GM12878 (cell line): Measurements from ENCODE around the gene SIVA1. TPM values are rescaled to one million over a fixed set of nuclear protein-coding genes. Genes with fewer than 3 reads are reported as not detected.

Source experiments
- ATAC-seq: fragments of 200-7000 bp; cut with Tn5 transposase; 3 replicates; pipeline ENCODE4 v1.9.1; 2020; ENCODE audit warnings: mild to moderate bottlenecking, moderate library complexity
- BruUV-seq: library from RNA; stranded (reverse); fragments of 400-500 nt; replicated peaks from 2 replicates; lab custom pipeline; 2021; lab: Mats Ljungman, UMichigan
- CTCF ChIA-PET: fragments of 300-600 bp; sonication (Branson Sonifier 250); formaldehyde crosslinking; extraction: SDS; loops from one replicate; lab custom pipeline; 2021; ENCODE audit warnings: inconsistent platforms; lab: Yijun Ruan, JAX
- POLR2A ChIA-PET: fragments of 350-600 bp; formaldehyde crosslinking; extraction: SDS; loops from one replicate; lab custom pipeline; 2021; ENCODE audit warnings: inconsistent platforms; lab: Charles Lee
- RAD21 ChIA-PET: fragments of 300-600 bp; sonication (Branson Sonifier 250); formaldehyde crosslinking; loops from one replicate; lab custom pipeline; 2023; ENCODE audit warnings: antibody characterized with exemption; ENCODE audit not compliant: unreplicated experiment; lab: Charles Lee
- SMC1A ChIA-PET: fragments of 300-600 bp; sonication (Branson Sonifier 250); formaldehyde crosslinking; loops from one replicate; lab custom pipeline; 2023; ENCODE audit not compliant: unreplicated experiment, uncharacterized antibody; lab: Charles Lee
- DNase-seq: peaks from one replicate; pipeline ENCODE4 v3.0.0-alpha.2; 2011; ENCODE audit warnings: low read depth, low spot score
- FAIRE-seq: peaks from 3 replicates; lab custom pipeline; 2011; peaks lifted over from hg19 to GRCh38; lab: Jason Lieb, UNC
- H2AFZ ChIP-seq: 2 replicates; pipeline ENCODE4 v1.6.0; 2011; ENCODE audit warnings: low read depth, low read length, control low read depth; ENCODE audit not compliant: control insufficient read depth
- H3K27ac ChIP-seq: 2 replicates; pipeline ENCODE4 v1.5.1; 2011; ENCODE audit warnings: control low read depth; ENCODE audit not compliant: control insufficient read depth, insufficient read depth
- H3K27me3 ChIP-seq, 2 experiments: replicated peaks in 1 of 2; 2 replicates each; pipeline versions ENCODE4 v1.6.0 to v1.6.1; 2011; ENCODE audit warnings: low read length in 1 of 2; ENCODE audit not compliant: control insufficient read depth in 2 of 2, insufficient read depth in 2 of 2
- H3K36me3 ChIP-seq, 2 experiments: 2 replicates each; pipeline ENCODE4 v1.5.1; 2011; ENCODE audit warnings: low read length in 1 of 2; ENCODE audit not compliant: control insufficient read depth in 2 of 2, insufficient read depth in 2 of 2
- H3K4me1 ChIP-seq: 2 replicates; pipeline ENCODE4 v1.6.1; 2011; ENCODE audit warnings: mild to moderate bottlenecking, low read length, moderate library complexity, mixed read lengths; ENCODE audit not compliant: control insufficient read depth, insufficient read depth
- H3K4me2 ChIP-seq: 2 replicates; pipeline ENCODE4 v1.6.0; 2011; ENCODE audit warnings: control low read depth; ENCODE audit not compliant: control insufficient read depth, insufficient read depth
- H3K4me3 ChIP-seq: fragments of 200-600 bp; sonication (generic); 2 replicates; pipeline ENCODE4 v1.5.1; 2016
- H3K79me2 ChIP-seq: 2 replicates; pipeline ENCODE4 v1.6.0; 2011; ENCODE audit warnings: low read length; ENCODE audit not compliant: control insufficient read depth, insufficient read depth
- H3K9ac ChIP-seq: 2 replicates; pipeline ENCODE4 v1.8.0; 2011; ENCODE audit warnings: low read length, control low read depth, mixed read lengths; ENCODE audit not compliant: control insufficient read depth, insufficient read depth
- H3K9me3 ChIP-seq: replicated peaks from 3 replicates; pipeline ENCODE4 v1.5.1; 2011; ENCODE audit warnings: mild to moderate bottlenecking, low read length; ENCODE audit not compliant: control insufficient read depth, insufficient read depth
- H4K20me1 ChIP-seq: 2 replicates; pipeline ENCODE4 v1.6.0; 2011; ENCODE audit not compliant: control insufficient read depth, insufficient read depth
- GATAD2B ChIP-seq: fragments of 450-650 bp; conservative IDR thresholded peaks from 2 replicates; pipeline ENCODE4 v1.6.1; 2017; ENCODE audit warnings: low read depth, mild to moderate bottlenecking, moderate library complexity
- HDAC2 ChIP-seq: fragments of 200-600 bp; sonication (generic); IDR thresholded peaks from 2 replicates; pipeline ENCODE4 v1.6.1; 2017
- NR2F1 ChIP-seq: fragments of 450-650 bp; conservative IDR thresholded peaks from 2 replicates; pipeline ENCODE4 v1.6.1; 2017; ENCODE audit warnings: mild to moderate bottlenecking
- POLR2A ChIP-seq: IDR thresholded peaks from 2 replicates; pipeline ENCODE4 v1.6.1; 2011; ENCODE audit warnings: low read depth, mild to moderate bottlenecking, low read length
- SPI1 ChIP-seq: IDR thresholded peaks from 2 replicates; pipeline ENCODE4 v1.6.1; 2011; ENCODE audit warnings: low read depth, mild to moderate bottlenecking, low read length, moderate library complexity, borderline replicate concordance; ENCODE audit not compliant: insufficient read depth
- WGBS: methylation state at CpG from one replicate; pipeline ENCODE4 v1.1.6; 2016; ENCODE audit warnings: low lambda C conversion rate; ENCODE audit not compliant: insufficient replicate concordance, insufficient coverage; ENCODE audit errors: missing lambda C conversion rate; 5-methylcytosine and 5-hydroxymethylcytosine counted together
- in situ Hi-C: fragments of 300-500 bp; cut with MboI; formaldehyde crosslinking; loops from 9 replicates; pipeline ENCODE4 v1.14.3; 2018; ENCODE audit warnings: mixed read lengths
- intact Hi-C: fragments of 100-400 bp; cut with micrococcal nuclease; formaldehyde crosslinking; loops from one replicate; pipeline ENCODE4 v1.14.2; 2022; ENCODE audit not compliant: unreplicated experiment
- polyA plus RNA-seq, 11 experiments: library from polyadenylated mRNA; depleted of rRNA in 4 of 11; unstranded in 6 of 11; stranded (reverse) in 5 of 11; fragments of >200 nt; fragmentation: Nextera tagmentation in 4 of 11; fragmentation: Illumina TruSeq in 1 of 11; extraction: Ambion mirVana in 4 of 11; extraction: Trizol in 1 of 11; gene quantifications; 1 replicate in 1 of 11; 2 replicates in 10 of 11; pipeline versions ENCODE4 v1.2.1 to v1.2.3, GENCODE V29; 2011 to 2016; ENCODE audit warnings: inconsistent platforms in 2 of 11, missing spikeins in 2 of 11, low read depth in 1 of 11
- total RNA-seq, 4 experiments: library from RNA; depleted of rRNA in 3 of 4; stranded (reverse); fragments of >200 nt in 3 of 4; fragmentation: Illumina TruSeq in 1 of 4; extraction: Trizol in 1 of 4; gene quantifications; 2 replicates each; pipeline versions ENCODE4 v1.2.1 to v1.2.3, GENCODE V29; 2013 to 2021
- TF ChIP-seq, protein P1 (sequence below): fragments of 450-650 bp; IDR thresholded peaks from 2 replicates; pipeline ENCODE4 v1.6.1; 2016; ENCODE audit warnings: mild to moderate bottlenecking, moderate library complexity, borderline replicate concordance
- TF ChIP-seq, protein P2 (sequence below): fragments of 450-650 bp; IDR thresholded peaks from 2 replicates; pipeline ENCODE4 v1.6.1; 2014; ENCODE audit warnings: mild to moderate bottlenecking
- TF ChIP-seq, protein P3 (sequence below): IDR thresholded peaks from 2 replicates; pipeline ENCODE4 v1.6.1; 2012; ENCODE audit warnings: low read depth, low read length, improper control_type of control experiment
- TF ChIP-seq, protein P4 (sequence below): IDR thresholded peaks from 2 replicates; pipeline ENCODE4 v1.6.1; 2012; ENCODE audit warnings: improper control_type of control experiment, low read depth, low read length; ENCODE audit not compliant: insufficient replicate concordance

SIVA1 gene
- total and polyA plus RNA-seq, 10 of the 15 experiments (the other 5 are each of a cell fraction or from before 2014, with no cell fraction given) = 4.6 to 282 (median 106) TPM

DNA sequence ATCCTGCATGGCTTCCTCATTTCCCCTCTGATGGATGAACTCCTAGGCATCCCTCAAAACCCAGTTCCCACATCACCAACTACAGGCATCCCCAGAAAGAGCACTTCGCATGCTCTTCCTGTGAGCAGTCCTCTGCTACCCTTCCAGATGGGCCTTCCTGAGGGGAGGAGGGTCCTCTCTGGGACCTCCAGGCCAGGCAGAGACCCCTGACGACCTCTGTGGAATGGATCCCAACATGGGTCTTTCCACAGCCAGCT, 40.7 kb downstream of the SIVA1 start (continued):
- TF ChIP-seq, protein P1, sequence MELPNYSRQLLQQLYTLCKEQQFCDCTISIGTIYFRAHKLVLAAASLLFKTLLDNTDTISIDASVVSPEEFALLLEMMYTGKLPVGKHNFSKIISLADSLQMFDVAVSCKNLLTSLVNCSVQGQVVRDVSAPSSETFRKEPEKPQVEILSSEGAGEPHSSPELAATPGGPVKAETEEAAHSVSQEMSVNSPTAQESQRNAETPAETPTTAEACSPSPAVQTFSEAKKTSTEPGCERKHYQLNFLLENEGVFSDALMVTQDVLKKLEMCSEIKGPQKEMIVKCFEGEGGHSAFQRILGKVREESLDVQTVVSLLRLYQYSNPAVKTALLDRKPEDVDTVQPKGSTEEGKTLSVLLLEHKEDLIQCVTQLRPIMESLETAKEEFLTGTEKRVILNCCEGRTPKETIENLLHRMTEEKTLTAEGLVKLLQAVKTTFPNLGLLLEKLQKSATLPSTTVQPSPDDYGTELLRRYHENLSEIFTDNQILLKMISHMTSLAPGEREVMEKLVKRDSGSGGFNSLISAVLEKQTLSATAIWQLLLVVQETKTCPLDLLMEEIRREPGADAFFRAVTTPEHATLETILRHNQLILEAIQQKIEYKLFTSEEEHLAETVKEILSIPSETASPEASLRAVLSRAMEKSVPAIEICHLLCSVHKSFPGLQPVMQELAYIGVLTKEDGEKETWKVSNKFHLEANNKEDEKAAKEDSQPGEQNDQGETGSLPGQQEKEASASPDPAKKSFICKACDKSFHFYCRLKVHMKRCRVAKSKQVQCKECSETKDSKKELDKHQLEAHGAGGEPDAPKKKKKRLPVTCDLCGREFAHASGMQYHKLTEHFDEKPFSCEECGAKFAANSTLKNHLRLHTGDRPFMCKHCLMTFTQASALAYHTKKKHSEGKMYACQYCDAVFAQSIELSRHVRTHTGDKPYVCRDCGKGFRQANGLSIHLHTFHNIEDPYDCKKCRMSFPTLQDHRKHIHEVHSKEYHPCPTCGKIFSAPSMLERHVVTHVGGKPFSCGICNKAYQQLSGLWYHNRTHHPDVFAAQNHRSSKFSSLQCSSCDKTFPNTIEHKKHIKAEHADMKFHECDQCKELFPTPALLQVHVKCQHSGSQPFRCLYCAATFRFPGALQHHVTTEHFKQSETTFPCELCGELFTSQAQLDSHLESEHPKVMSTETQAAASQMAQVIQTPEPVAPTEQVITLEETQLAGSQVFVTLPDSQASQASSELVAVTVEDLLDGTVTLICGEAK = no peak
- no peak for TF ChIP-seq GATAD2B
- TF ChIP-seq, all 136 proteins: peak for 0

DNA sequence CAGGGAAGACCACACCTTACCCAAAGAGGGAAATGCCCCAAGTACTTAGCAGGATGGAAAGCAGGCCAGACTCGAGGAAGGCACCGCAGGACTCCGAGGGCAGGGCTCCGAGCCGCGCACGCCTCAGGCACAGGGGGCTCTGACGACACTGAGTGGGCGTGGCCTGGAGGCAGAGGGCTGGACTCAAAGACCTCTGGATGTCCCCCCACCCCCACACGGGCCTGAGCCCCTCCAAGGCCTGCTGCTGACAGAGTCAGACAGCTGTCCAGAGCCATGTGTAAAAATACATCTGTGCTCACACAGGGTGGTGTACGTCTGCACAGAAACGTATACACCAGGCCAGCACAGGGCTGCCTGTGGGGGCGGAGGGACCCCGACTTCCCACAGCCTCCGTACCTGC, 41.2 kb downstream of the SIVA1 start:
- intact Hi-C loops = no loop called here
- H3K27ac ChIP-seq = 0 out of 2 replicates have a peak overlapping the region, but pooled peaks have one; percentile 47
- no peaks in the 10 kb centered on the region; the same call in 1 of the 2 replicates for H4K20me1 ChIP-seq
- TF ChIP-seq SPI1 = no peak
- TF ChIP-seq, protein P2, sequence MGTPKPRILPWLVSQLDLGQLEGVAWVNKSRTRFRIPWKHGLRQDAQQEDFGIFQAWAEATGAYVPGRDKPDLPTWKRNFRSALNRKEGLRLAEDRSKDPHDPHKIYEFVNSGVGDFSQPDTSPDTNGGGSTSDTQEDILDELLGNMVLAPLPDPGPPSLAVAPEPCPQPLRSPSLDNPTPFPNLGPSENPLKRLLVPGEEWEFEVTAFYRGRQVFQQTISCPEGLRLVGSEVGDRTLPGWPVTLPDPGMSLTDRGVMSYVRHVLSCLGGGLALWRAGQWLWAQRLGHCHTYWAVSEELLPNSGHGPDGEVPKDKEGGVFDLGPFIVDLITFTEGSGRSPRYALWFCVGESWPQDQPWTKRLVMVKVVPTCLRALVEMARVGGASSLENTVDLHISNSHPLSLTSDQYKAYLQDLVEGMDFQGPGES = no peak
- 0 out of 2 replicates have a peak, but pooled peaks have one; percentile 14 for TF ChIP-seq NR2F1
- TF ChIP-seq, protein P3, sequence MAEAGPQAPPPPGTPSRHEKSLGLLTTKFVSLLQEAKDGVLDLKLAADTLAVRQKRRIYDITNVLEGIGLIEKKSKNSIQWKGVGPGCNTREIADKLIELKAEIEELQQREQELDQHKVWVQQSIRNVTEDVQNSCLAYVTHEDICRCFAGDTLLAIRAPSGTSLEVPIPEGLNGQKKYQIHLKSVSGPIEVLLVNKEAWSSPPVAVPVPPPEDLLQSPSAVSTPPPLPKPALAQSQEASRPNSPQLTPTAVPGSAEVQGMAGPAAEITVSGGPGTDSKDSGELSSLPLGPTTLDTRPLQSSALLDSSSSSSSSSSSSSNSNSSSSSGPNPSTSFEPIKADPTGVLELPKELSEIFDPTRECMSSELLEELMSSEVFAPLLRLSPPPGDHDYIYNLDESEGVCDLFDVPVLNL = no peak
- TF ChIP-seq POLR2A = 0 out of 2 replicates have a peak, but pooled peaks have one; percentile 19
- no peak for TF ChIP-seq HDAC2
- TF ChIP-seq, protein P4, sequence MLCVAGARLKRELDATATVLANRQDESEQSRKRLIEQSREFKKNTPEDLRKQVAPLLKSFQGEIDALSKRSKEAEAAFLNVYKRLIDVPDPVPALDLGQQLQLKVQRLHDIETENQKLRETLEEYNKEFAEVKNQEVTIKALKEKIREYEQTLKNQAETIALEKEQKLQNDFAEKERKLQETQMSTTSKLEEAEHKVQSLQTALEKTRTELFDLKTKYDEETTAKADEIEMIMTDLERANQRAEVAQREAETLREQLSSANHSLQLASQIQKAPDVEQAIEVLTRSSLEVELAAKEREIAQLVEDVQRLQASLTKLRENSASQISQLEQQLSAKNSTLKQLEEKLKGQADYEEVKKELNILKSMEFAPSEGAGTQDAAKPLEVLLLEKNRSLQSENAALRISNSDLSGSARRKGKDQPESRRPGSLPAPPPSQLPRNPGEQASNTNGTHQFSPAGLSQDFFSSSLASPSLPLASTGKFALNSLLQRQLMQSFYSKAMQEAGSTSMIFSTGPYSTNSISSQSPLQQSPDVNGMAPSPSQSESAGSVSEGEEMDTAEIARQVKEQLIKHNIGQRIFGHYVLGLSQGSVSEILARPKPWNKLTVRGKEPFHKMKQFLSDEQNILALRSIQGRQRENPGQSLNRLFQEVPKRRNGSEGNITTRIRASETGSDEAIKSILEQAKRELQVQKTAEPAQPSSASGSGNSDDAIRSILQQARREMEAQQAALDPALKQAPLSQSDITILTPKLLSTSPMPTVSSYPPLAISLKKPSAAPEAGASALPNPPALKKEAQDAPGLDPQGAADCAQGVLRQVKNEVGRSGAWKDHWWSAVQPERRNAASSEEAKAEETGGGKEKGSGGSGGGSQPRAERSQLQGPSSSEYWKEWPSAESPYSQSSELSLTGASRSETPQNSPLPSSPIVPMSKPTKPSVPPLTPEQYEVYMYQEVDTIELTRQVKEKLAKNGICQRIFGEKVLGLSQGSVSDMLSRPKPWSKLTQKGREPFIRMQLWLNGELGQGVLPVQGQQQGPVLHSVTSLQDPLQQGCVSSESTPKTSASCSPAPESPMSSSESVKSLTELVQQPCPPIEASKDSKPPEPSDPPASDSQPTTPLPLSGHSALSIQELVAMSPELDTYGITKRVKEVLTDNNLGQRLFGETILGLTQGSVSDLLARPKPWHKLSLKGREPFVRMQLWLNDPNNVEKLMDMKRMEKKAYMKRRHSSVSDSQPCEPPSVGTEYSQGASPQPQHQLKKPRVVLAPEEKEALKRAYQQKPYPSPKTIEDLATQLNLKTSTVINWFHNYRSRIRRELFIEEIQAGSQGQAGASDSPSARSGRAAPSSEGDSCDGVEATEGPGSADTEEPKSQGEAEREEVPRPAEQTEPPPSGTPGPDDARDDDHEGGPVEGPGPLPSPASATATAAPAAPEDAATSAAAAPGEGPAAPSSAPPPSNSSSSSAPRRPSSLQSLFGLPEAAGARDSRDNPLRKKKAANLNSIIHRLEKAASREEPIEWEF = no peak

More for the DNA sequence above, 41.2 kb downstream of the SIVA1 start:
- BruUV-seq = TSS peak; percentile 66
- ChIA-PET SMC1A (no interaction called here), CTCF (interaction anchor here (0.8 to 1.4 kb wide), 4 partner anchors 23 to 136 kb away, joined by 3 to 4 read pairs (median 3); partner anchors contain the start of gene SIVA1), POLR2A (no interaction called here), RAD21 (no interaction called here)
- Histone ChIP-seq H3K4me3 (peak overlapping the region; percentile 68), H3K79me2 (peaks cover 26% of the 10 kb centered on the region), H3K27me3 (peaks cover 0 to 3% of the 10 kb centered on the region in 2 experiments; a peak in 1 of 4 replicates), H3K9me3 (no peaks in the 10 kb centered on the region), H3K4me1 (peaks cover 19% of the 10 kb centered on the region), H3K36me3 (peaks cover 0 to 3% of the 10 kb centered on the region in 2 experiments; a peak in 2 of 4 replicates), H3K9ac (peak overlapping the region; percentile 87), H2AFZ (no peak overlapping the region), H3K4me2 (peak overlapping the region; percentile 98)
- 45% methylated on average over 15 of the region's 15 CpGs for WGBS
- in situ Hi-C loops = no loop called here
- FAIRE-seq (peak; percentile 57), ATAC-seq (peak; percentile 50), DNase-seq (no peak)
